ENCODE results near the gene ACCSL. TPM values are rescaled to one million over a fixed set of nuclear protein-coding genes. Genes with fewer than 3 reads are reported as not detected.

Gene ACCSL
- total RNA-seq, 1 donor from 2014 or later, result not detected

DNA sequence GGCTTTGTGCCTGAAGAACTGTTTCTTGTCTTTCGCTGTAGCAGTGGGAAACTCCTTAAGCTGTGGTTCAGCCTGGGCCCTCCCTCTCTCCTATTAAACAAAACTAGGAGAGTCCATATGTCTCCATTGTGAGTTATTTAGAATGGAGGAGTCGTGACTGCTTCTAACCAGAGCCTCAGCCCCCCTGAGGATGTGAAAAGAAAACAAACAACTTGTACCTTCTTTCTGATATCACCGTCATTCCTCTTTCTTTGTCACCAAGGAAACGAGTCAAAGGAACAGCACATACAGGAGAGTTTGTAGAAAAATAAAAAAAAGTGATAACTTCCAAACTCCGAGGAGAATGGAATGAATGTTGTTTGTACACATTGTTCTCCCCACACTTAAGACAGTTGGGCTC, 36.1 kb downstream of the ACCSL start:
- H4K20me1 ChIP-seq (ENCODE audit: low read depth), result no peaks in the 10 kb centered on the region
- Mint-ChIP-seq H3K9me3 (peaks cover 12% of the 10 kb centered on the region), H3K4me3 (no peak overlapping the region), H3K27me3 (ENCODE audit: insufficient read depth, low read depth) (peaks cover 4% of the 10 kb centered on the region), H3K36me3 (no peaks in the 10 kb centered on the region), H3K27ac (no peak overlapping the region), H3K4me1 (peaks cover 4% of the 10 kb centered on the region)
- H3K9ac ChIP-seq, result no peak overlapping the region
- no peaks in the 10 kb centered on the region for H3K79me2 ChIP-seq (ENCODE audit: low read depth)
- DNase-seq (ENCODE audit: low spot score), result no peak
- H3K4me3 ChIP-seq, result no peak overlapping the region
- H3K4me1 ChIP-seq, result peaks cover 3% of the 10 kb centered on the region
- TF ChIP-seq EZH2 (IDR thresholded peaks at IDR 0.05) (no peak), EZH2phosphoT487 (IDR thresholded peaks at IDR 0.05) (no peak)
- TF ChIP-seq, protein P1, sequence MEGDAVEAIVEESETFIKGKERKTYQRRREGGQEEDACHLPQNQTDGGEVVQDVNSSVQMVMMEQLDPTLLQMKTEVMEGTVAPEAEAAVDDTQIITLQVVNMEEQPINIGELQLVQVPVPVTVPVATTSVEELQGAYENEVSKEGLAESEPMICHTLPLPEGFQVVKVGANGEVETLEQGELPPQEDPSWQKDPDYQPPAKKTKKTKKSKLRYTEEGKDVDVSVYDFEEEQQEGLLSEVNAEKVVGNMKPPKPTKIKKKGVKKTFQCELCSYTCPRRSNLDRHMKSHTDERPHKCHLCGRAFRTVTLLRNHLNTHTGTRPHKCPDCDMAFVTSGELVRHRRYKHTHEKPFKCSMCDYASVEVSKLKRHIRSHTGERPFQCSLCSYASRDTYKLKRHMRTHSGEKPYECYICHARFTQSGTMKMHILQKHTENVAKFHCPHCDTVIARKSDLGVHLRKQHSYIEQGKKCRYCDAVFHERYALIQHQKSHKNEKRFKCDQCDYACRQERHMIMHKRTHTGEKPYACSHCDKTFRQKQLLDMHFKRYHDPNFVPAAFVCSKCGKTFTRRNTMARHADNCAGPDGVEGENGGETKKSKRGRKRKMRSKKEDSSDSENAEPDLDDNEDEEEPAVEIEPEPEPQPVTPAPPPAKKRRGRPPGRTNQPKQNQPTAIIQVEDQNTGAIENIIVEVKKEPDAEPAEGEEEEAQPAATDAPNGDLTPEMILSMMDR (IDR thresholded peaks at IDR 0.05), result no peak
- no peaks in the 10 kb centered on the region for H3K36me3 ChIP-seq
- no peaks in the 10 kb centered on the region for H3K27me3 ChIP-seq
- no peak overlapping the region for H3K27ac ChIP-seq
- H3K4me2 ChIP-seq, result no peak overlapping the region
- no peaks in the 10 kb centered on the region for H3F3A ChIP-seq (ENCODE audit: low read depth)
- no peaks in the 10 kb centered on the region for H3K9me3 ChIP-seq (ENCODE audit: low read depth)
- no peak overlapping the region for H2AFZ ChIP-seq (replicated peaks)

DNA sequence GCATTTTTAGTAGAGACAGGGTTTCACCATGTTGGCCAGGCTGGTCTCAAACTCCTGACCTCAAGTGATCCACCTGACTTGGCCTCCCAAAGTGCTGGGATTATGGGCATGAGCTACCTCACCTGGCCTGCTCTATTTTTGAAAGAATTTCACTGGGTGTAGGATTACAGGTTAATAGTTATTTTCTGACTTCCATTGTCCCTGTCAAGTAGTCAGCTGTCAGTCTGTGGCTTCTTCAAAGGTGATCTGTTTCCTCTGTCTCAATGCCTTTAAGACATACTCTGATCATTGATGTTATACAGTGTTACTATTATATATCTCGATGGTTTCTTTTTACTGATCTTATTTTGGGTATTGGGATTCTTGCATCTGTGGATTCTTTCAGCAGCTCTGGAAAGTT, 37.5 kb downstream of the ACCSL start:
- Mint-ChIP-seq H3K27ac (no peak overlapping the region), H3K9me3 (peaks cover 17% of the 10 kb centered on the region), H3K27me3 (ENCODE audit: insufficient read depth, low read depth) (peaks cover 4% of the 10 kb centered on the region), H3K36me3 (no peaks in the 10 kb centered on the region), H3K4me3 (no peak overlapping the region), H3K4me1 (no peaks in the 10 kb centered on the region)
- Histone ChIP-seq H3K36me3 (no peaks in the 10 kb centered on the region), H3K4me1 (no peaks in the 10 kb centered on the region), H2AFZ (replicated peaks) (no peak overlapping the region), H3K9me3 (ENCODE audit: low read depth) (no peaks in the 10 kb centered on the region), H3F3A (ENCODE audit: low read depth) (no peaks in the 10 kb centered on the region), H3K4me2 (no peak overlapping the region), H3K9ac (no peak overlapping the region), H4K20me1 (ENCODE audit: low read depth) (no peaks in the 10 kb centered on the region), H3K27ac (no peak overlapping the region), H3K27me3 (peaks cover under 1% of the 10 kb centered on the region), H3K79me2 (ENCODE audit: low read depth) (no peaks in the 10 kb centered on the region), H3K4me3 (no peak overlapping the region)
- no peak for DNase-seq (ENCODE audit: low spot score)
- TF ChIP-seq EZH2phosphoT487 (IDR thresholded peaks at IDR 0.05) (no peak), EZH2 (IDR thresholded peaks at IDR 0.05) (no peak)

DNA sequence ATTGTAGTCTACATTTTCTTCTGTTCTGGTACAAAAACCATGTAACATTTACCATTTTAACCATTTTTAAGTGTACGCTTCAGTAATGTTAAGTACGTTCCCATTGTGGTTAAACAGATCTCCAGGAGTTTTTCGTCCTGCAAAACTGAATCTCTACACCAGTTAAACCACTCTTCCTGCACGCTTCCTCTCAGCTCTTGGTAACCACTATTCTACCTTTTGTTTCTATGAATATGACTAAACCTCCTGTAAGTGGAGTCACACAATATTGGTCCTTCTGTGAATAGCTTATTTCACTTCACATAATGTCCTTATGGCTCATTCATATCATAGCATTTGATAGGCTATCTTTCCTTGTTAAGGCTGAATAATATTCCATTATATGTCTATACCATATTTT, 40.6 kb downstream of the ACCSL start:
- no peaks in the 10 kb centered on the region for H4K20me1 ChIP-seq (ENCODE audit: low read depth)
- no peak for TF ChIP-seq EZH2 (IDR thresholded peaks at IDR 0.05)
- TF ChIP-seq EZH2phosphoT487 (IDR thresholded peaks at IDR 0.05), result no peak
- TF ChIP-seq, protein P1 (IDR thresholded peaks at IDR 0.05), result no peak
- H3K27me3 Mint-ChIP-seq (ENCODE audit: insufficient read depth, low read depth), result peaks cover 8% of the 10 kb centered on the region
- H3K27ac Mint-ChIP-seq, result no peak overlapping the region
- no peak overlapping the region for H3K9ac ChIP-seq
- no peaks in the 10 kb centered on the region for H3K9me3 ChIP-seq (ENCODE audit: low read depth)
- no peak overlapping the region for H2AFZ ChIP-seq (replicated peaks)
- no peak overlapping the region for H3K4me3 Mint-ChIP-seq
- peaks cover 3% of the 10 kb centered on the region for H3K27me3 ChIP-seq
- no peaks in the 10 kb centered on the region for H3K36me3 ChIP-seq
- no peaks in the 10 kb centered on the region for H3K4me1 ChIP-seq
- no peaks in the 10 kb centered on the region for H3K4me1 Mint-ChIP-seq
- H3F3A ChIP-seq (ENCODE audit: low read depth), result no peaks in the 10 kb centered on the region
- H3K9me3 Mint-ChIP-seq, result peaks cover 17% of the 10 kb centered on the region
- no peaks in the 10 kb centered on the region for H3K79me2 ChIP-seq (ENCODE audit: low read depth)
- no peak overlapping the region for H3K4me2 ChIP-seq
- no peaks in the 10 kb centered on the region for H3K36me3 Mint-ChIP-seq
- H3K27ac ChIP-seq, result no peak overlapping the region
- no peak overlapping the region for H3K4me3 ChIP-seq
- DNase-seq (ENCODE audit: low spot score), result no peak

DNA sequence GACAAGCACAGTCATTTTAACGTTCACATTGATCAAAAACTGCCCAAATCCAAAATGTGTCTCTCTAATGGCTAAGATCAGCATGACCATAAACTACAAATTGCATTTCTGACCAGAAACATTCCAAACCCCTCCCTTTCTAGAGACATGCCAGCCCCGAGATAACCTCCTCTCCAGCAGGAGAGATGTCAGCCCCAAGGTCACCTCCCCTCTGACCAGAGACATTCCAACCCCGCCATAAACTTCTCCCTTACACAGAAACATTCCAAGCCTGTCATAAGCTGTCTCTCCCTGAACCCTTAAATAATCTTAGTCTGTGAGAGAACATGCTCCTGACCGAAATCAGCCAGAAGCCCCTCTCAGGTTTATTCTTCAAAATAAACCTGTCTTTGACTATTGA, 41.1 kb downstream of the ACCSL start:
- Histone ChIP-seq H3K36me3 (no peaks in the 10 kb centered on the region), H3K79me2 (ENCODE audit: low read depth) (no peaks in the 10 kb centered on the region), H3K4me1 (no peaks in the 10 kb centered on the region), H3K27me3 (peaks cover 3% of the 10 kb centered on the region), H3K9me3 (ENCODE audit: low read depth) (no peaks in the 10 kb centered on the region), H3F3A (ENCODE audit: low read depth) (no peaks in the 10 kb centered on the region), H3K27ac (no peak overlapping the region), H3K4me2 (no peak overlapping the region), H3K4me3 (no peak overlapping the region), H2AFZ (replicated peaks) (no peak overlapping the region), H3K9ac (no peak overlapping the region), H4K20me1 (ENCODE audit: low read depth) (no peaks in the 10 kb centered on the region)
- H3K36me3 Mint-ChIP-seq, result no peaks in the 10 kb centered on the region
- no peak overlapping the region for H3K4me3 Mint-ChIP-seq
- no peak overlapping the region for H3K27ac Mint-ChIP-seq
- no peaks in the 10 kb centered on the region for H3K4me1 Mint-ChIP-seq
- peaks cover 8% of the 10 kb centered on the region for H3K27me3 Mint-ChIP-seq (ENCODE audit: insufficient read depth, low read depth)
- H3K9me3 Mint-ChIP-seq, result peaks cover 17% of the 10 kb centered on the region
- TF ChIP-seq, protein P1 (IDR thresholded peaks at IDR 0.05), result no peak
- no peak for TF ChIP-seq EZH2 (IDR thresholded peaks at IDR 0.05)
- no peak for DNase-seq (ENCODE audit: low spot score)

Data from neural progenitor cell (in vitro differentiated cells).